Transverse colon (tissue), 4 donors: Measurements from ENCODE around the gene FARSA. TPM values are rescaled to one million over a fixed set of nuclear protein-coding genes. Genes with fewer than 3 reads are reported as not detected.

Experiments used
- DNase-seq: peaks from one replicate; pipeline ENCODE4 v3.0.0-alpha.2; 2019
- H3K27ac ChIP-seq, 4 donors: fragments of 200-600 bp; sonication (generic); 2 replicates each; pipeline ENCODE4 v1.5.1; 2016 to 2018; ENCODE audit warnings: inconsistent platforms in 4 of 4
- H3K27me3 ChIP-seq: fragments of 200-600 bp; sonication (generic); 2 replicates; pipeline ENCODE4 v1.5.1; 2017; ENCODE audit warnings: inconsistent platforms
- H3K36me3 ChIP-seq, 4 donors: fragments of 200-600 bp; sonication (generic); 2 replicates each; pipeline ENCODE4 v1.5.1; 2017 to 2019; ENCODE audit warnings: inconsistent platforms in 4 of 4
- H3K4me1 ChIP-seq, 4 donors: fragments of 200-600 bp; sonication (generic); 2 replicates each; pipeline ENCODE4 v1.5.1; 2017 to 2020; ENCODE audit warnings: inconsistent platforms in 4 of 4
- H3K4me3 ChIP-seq, 4 donors: fragments of 200-600 bp; sonication (generic); 1 replicate in 1 of 4; 2 replicates in 3 of 4; pipeline versions ENCODE4 v1.5.1 to v1.6.1; 2017 to 2019; ENCODE audit warnings: inconsistent platforms in 4 of 4
- H3K9me3 ChIP-seq, 2 donors: fragments of 200-600 bp; sonication (generic); 2 replicates each; pipeline ENCODE4 v1.5.1; 2017 to 2019; ENCODE audit warnings: inconsistent platforms in 2 of 2
- EP300 ChIP-seq: sonication (generic); formaldehyde crosslinking; IDR thresholded peaks from one replicate; pipeline ENCODE4 v1.6.1; 2017; ENCODE audit warnings: antibody characterized with exemption, low read depth
- POLR2A ChIP-seq: fragments of 450-650 bp; IDR thresholded peaks from one replicate; pipeline ENCODE4 v1.6.1; 2016; ENCODE audit warnings: antibody characterized with exemption, mild to moderate bottlenecking, moderate library complexity
- POLR2AphosphoS5 ChIP-seq, 3 donors: sonication (generic); formaldehyde crosslinking; IDR thresholded peaks; one replicate each; pipeline ENCODE4 v1.6.1; 2016; ENCODE audit warnings: antibody characterized with exemption in 3 of 3
- WGBS, 2 donors: methylation state at CpG; one replicate each; pipeline ENCODE4 v1.1.5; 2018; ENCODE audit warnings: low coverage in 1 of 2; 5-methylcytosine and 5-hydroxymethylcytosine counted together
- in situ Hi-C, 4 donors: fragments of 200-750 bp; cut with MboI; loops; one replicate each; pipeline versions ENCODE4 v1.15.0 to v1.15.1; 2017; ENCODE audit warnings: low sequenced_read_pairs in 3 of 4, low pct_ligation_motif_present in 1 of 4, low pct_unique_long_range_greater_than_20kb in 1 of 4
- intact Hi-C: fragments of 100-400 bp; cut with DNase I; formaldehyde crosslinking; loops from one replicate; pipeline ENCODE4 v1.15.1; 2023; ENCODE audit warnings: low total_unique reads
- total RNA-seq, 4 donors: library from RNA; depleted of rRNA; stranded (reverse); fragments of >200 nt; gene quantifications; one replicate each; pipeline ENCODE4 v1.1.0, GENCODE V29; 2016
- TF ChIP-seq, protein P1 (sequence below), 5 experiments: fragments of 200-600 bp in 3 of 5; fragments of 450-650 bp in 2 of 5; sonication (generic) in 3 of 5; IDR thresholded peaks; 1 replicate in 2 of 5; 2 replicates in 3 of 5; pipeline ENCODE4 v1.5.1; 2016 to 2017; ENCODE audit warnings: antibody characterized with exemption in 5 of 5, inconsistent platforms in 3 of 5, mild to moderate bottlenecking in 2 of 5, moderate library complexity in 1 of 5

FARSA gene
- total RNA-seq, 4 donors from 2014 or later, result 18.0 to 40.8 (median 32.6) TPM

GRCh38 chr19:12885749-12886650, 47.5 kb downstream of the FARSA start:
- Histone ChIP-seq H3K4me1 (peaks cover 0 to 23% (median 22%) of the 10 kb centered on the region in 4 donors), H3K9me3 (no peaks in the 10 kb centered on the region), H3K4me3 (peak overlapping the region; percentile 28 to 57 (median 42)), H3K27ac (peak overlapping the region; percentile 61 to 75 (median 72)), H3K36me3 (no peaks in the 10 kb centered on the region), H3K27me3 (peaks cover 13% of the 10 kb centered on the region)
- 18 to 53% methylated on average over 4 to 19 of the region's 53 CpGs for WGBS, 2 donors
- intact Hi-C loops, result loop anchor here (5.0 to 10.0 kb wide), 3 partner anchors 59 to 209 kb away; partner anchors contain the start of gene RAD23A
- TF ChIP-seq, protein P1, sequence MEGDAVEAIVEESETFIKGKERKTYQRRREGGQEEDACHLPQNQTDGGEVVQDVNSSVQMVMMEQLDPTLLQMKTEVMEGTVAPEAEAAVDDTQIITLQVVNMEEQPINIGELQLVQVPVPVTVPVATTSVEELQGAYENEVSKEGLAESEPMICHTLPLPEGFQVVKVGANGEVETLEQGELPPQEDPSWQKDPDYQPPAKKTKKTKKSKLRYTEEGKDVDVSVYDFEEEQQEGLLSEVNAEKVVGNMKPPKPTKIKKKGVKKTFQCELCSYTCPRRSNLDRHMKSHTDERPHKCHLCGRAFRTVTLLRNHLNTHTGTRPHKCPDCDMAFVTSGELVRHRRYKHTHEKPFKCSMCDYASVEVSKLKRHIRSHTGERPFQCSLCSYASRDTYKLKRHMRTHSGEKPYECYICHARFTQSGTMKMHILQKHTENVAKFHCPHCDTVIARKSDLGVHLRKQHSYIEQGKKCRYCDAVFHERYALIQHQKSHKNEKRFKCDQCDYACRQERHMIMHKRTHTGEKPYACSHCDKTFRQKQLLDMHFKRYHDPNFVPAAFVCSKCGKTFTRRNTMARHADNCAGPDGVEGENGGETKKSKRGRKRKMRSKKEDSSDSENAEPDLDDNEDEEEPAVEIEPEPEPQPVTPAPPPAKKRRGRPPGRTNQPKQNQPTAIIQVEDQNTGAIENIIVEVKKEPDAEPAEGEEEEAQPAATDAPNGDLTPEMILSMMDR (IDR thresholded peaks at IDR 0.05), result no peak
- TF ChIP-seq EP300, result no peak
- TF ChIP-seq POLR2A, result no peak
- no peak for TF ChIP-seq POLR2AphosphoS5 (IDR thresholded peaks at IDR 0.05)
- DNase-seq, result no peak
- in situ Hi-C loops, result loop anchor here in 1 of 4 donors (5.0 kb wide), 1 partner anchor 76 kb away; no protein-coding TSS in a partner anchor

DNA sequence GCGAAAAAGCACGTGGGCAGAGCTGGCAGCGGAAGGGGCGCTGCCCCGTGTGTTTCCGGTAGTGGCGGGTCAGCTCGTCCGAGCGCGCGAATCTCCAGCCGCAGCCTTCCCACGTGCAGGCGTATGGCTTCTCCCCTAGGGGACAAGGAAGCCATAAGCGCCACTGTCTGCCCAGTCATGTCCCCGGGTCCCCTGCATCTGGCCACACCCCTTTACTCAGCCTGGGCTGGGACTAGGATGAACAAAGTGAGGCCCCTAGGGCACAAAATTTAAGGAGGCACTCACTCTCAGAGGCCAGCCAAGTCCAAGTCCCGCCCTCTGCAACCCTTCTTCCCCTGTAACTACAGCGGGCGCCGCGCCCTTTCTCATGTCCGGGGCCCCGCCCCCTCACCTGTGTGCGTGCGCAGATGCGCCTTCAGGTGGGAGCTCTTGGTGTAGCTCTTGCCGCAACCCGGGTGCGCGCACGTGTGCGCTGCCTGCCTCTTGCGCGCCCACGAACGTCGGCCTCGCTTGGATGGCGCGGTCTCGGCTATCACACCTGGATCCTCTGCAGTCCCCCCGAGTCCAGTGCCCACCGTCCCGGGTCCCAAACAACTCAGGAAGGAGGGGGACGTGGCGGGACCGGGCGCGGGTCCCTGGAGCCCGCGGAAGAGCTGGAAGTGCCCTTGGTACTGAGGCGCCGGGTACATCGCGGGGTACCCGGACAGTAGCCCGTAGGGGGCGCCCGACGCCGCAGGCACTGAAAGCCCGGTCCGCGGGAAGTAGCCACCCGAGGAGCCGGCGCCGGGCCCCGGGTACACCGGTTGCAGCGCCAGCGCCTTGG, 48.4 kb downstream of the FARSA start:
- WGBS, 2 donors, result 6% methylated on average over 51 of the region's 73 CpGs; no CpG with 5 or more reads in 1 of the 2 donors
- in situ Hi-C loops, result loop anchor here in 1 of 4 donors (5.0 kb wide), 1 partner anchor 77 kb away; no protein-coding TSS in a partner anchor
- H3K4me3 ChIP-seq, result peak overlapping the region; percentile 28 to 57 (median 42)

GRCh38 chr19:12884627-12884925, 48.9 kb downstream of the FARSA start:
- DNase-seq, result no peak
- H3K27ac ChIP-seq, result peak overlapping the region; percentile 61 to 75 (median 72)
- peaks cover 0 to 27% (median 25%) of the 10 kb centered on the region in 4 donors for H3K4me1 ChIP-seq
- TF ChIP-seq POLR2AphosphoS5 (IDR thresholded peaks at IDR 0.05), result no peak
- no peak for TF ChIP-seq POLR2A
- TF ChIP-seq EP300, result no peak
- TF ChIP-seq, protein P1 (IDR thresholded peaks at IDR 0.05), result no peak
- H3K4me3 ChIP-seq, result peak overlapping the region in 3 of 4 donors; percentile 36 to 57 (median 48)
- WGBS, 2 donors, result 87% methylated on average over 12 of the region's 12 CpGs; no CpG with 5 or more reads in 1 of the 2 donors
- H3K36me3 ChIP-seq, result no peaks in the 10 kb centered on the region
- H3K9me3 ChIP-seq, result no peaks in the 10 kb centered on the region
- intact Hi-C loops (loop anchor here (10.0 kb wide), 2 partner anchors 60 to 210 kb away; partner anchors contain the start of gene RAD23A), in situ Hi-C loops (no loop called here)
- H3K27me3 ChIP-seq, result peaks cover 13% of the 10 kb centered on the region

More for the DNA sequence above, 48.4 kb downstream of the FARSA start:
- DNase-seq, result peak; percentile 96
- no peaks in the 10 kb centered on the region for H3K9me3 ChIP-seq
- no peaks in the 10 kb centered on the region for H3K36me3 ChIP-seq
- H3K27me3 ChIP-seq, result peaks cover 13% of the 10 kb centered on the region
- peaks cover 0 to 26% (median 24%) of the 10 kb centered on the region in 4 donors for H3K4me1 ChIP-seq
- peak overlapping the region; percentile 61 to 75 (median 72) for H3K27ac ChIP-seq
- TF ChIP-seq POLR2AphosphoS5 (IDR thresholded peaks at IDR 0.05) (peak; percentile 27 to 72 (median 35)), POLR2A (no peak), EP300 (no peak)
- TF ChIP-seq, protein P1 (IDR thresholded peaks at IDR 0.05), result peak; percentile 68 to 76 (median 72)
- intact Hi-C loops, result loop anchor here (5.0 to 10.0 kb wide), 3 partner anchors 60 to 210 kb away; partner anchors contain the start of gene RAD23A
